Muscle of leg (tissue), 11 donors: ENCODE data around the gene DSE. TPM values are rescaled to one million over a fixed set of nuclear protein-coding genes. Genes with fewer than 3 reads are reported as not detected.

ENCODE experiments used
- DNase-seq: peaks from one replicate; pipeline ENCODE4 v3.0.0; 2013
- H3K27ac ChIP-seq: one replicate; pipeline ENCODE4 v1.5.1; 2013; ENCODE audit warnings: mild to moderate bottlenecking, low read length, control low read depth
- H3K27me3 ChIP-seq: one replicate; pipeline ENCODE4 v1.6.1; 2013; ENCODE audit warnings: low read length; ENCODE audit not compliant: control insufficient read depth, insufficient read depth
- H3K36me3 ChIP-seq: one replicate; pipeline ENCODE4 v1.6.1; 2013; ENCODE audit warnings: low read length; ENCODE audit not compliant: control insufficient read depth, insufficient read depth
- H3K4me1 ChIP-seq: one replicate; pipeline ENCODE4 v1.6.1; 2013; ENCODE audit warnings: low read length; ENCODE audit not compliant: control insufficient read depth, insufficient read depth
- H3K4me3 ChIP-seq: one replicate; pipeline ENCODE4 v1.5.1; 2013; ENCODE audit warnings: low read length, control low read depth
- H3K9me3 ChIP-seq: replicated peaks from 2 replicates; pipeline ENCODE4 v1.6.1; 2013; ENCODE audit warnings: low read depth, low read length; ENCODE audit not compliant: control insufficient read depth
- WGBS: methylation state at CpG from one replicate; pipeline ENCODE4 v1.1.5; 2013; ENCODE audit warnings: missing lambda C conversion rate; ENCODE audit not compliant: insufficient coverage; 5-methylcytosine and 5-hydroxymethylcytosine counted together
- polyA plus RNA-seq, 8 donors: library from polyadenylated mRNA; unstranded; fragments of 120-200 nt; gene quantifications; one replicate each; pipeline versions ENCODE4 v1.2.1 to v1.2.3, GENCODE V29; 2013; ENCODE audit warnings: inconsistent platforms in 1 of 8, low replicate concordance in 1 of 8; ENCODE audit not compliant: insufficient read length in 8 of 8, insufficient read depth in 1 of 8
- total RNA-seq: library from RNA; stranded (reverse); fragments of 120-200 nt; gene quantifications from one replicate; pipeline ENCODE4 v1.2.4, GENCODE V29; 2013

Gene DSE
- total and polyA plus RNA-seq, 9 donors, result 23.7 to 42.3 (median 29.8) TPM

GRCh38 chr6:116371120-116371917 lies 572 bp downstream of the DSE start:
- no peaks in the 10 kb centered on the region for H3K36me3 ChIP-seq
- peak overlapping the region; percentile 99 for H3K27ac ChIP-seq
- H3K27me3 ChIP-seq, result no peaks in the 10 kb centered on the region
- peak; percentile 94 for DNase-seq
- H3K4me1 ChIP-seq, result peaks cover 9% of the 10 kb centered on the region
- under 1% methylated on average over 68 of the region's 75 CpGs for WGBS
- peak overlapping the region; percentile 85 for H3K4me3 ChIP-seq
- no peaks in the 10 kb centered on the region for H3K9me3 ChIP-seq

- no peaks in the 10 kb centered on the region for H3K27me3 ChIP-seq
- no CpG with 5 or more reads among the region's 8 CpGs for WGBS
- H3K36me3 ChIP-seq, result no peaks in the 10 kb centered on the region
- peaks cover 9% of the 10 kb centered on the region for H3K4me1 ChIP-seq
- DNase-seq, result no peak
- peak overlapping the region; percentile 85 for H3K4me3 ChIP-seq
- H3K27ac ChIP-seq, result peak overlapping the region; percentile 99
- H3K9me3 ChIP-seq, result no peaks in the 10 kb centered on the region
Measured at GRCh38 chr6:116371918-116372209, 1.1 kb downstream of the DSE start.

- H3K4me1 ChIP-seq, result peaks cover 9% of the 10 kb centered on the region
- no peak for DNase-seq
- no peak overlapping the region for H3K4me3 ChIP-seq
- no peaks in the 10 kb centered on the region for H3K9me3 ChIP-seq
- 88% methylated on average over 4 of the region's 6 CpGs for WGBS
- no peaks in the 10 kb centered on the region for H3K27me3 ChIP-seq
- H3K27ac ChIP-seq, result no peak overlapping the region
- H3K36me3 ChIP-seq, result no peaks in the 10 kb centered on the region
Measured at GRCh38 chr6:116373300-116373699, 2.6 kb downstream of the DSE start.

- Histone ChIP-seq H3K4me3 (no peak overlapping the region), H3K4me1 (peaks cover 9% of the 10 kb centered on the region), H3K27ac (no peak overlapping the region), H3K9me3 (no peaks in the 10 kb centered on the region), H3K36me3 (no peaks in the 10 kb centered on the region), H3K27me3 (no peaks in the 10 kb centered on the region)
- no CpG with 5 or more reads among the region's 1 CpG for WGBS
- no peak for DNase-seq
Measured at GRCh38 chr6:116373940-116374339, 3.2 kb downstream of the DSE start.

GRCh38 chr6:116374586-116374985 lies 3.8 kb downstream of the DSE start:
- no CpG with 5 or more reads among the region's 5 CpGs for WGBS
- Histone ChIP-seq H3K9me3 (no peaks in the 10 kb centered on the region), H3K36me3 (no peaks in the 10 kb centered on the region), H3K4me1 (peaks cover 9% of the 10 kb centered on the region), H3K27ac (no peak overlapping the region), H3K4me3 (no peak overlapping the region), H3K27me3 (no peaks in the 10 kb centered on the region)
- DNase-seq, result no peak

- Histone ChIP-seq H3K27ac (no peak overlapping the region), H3K36me3 (no peaks in the 10 kb centered on the region), H3K27me3 (no peaks in the 10 kb centered on the region), H3K4me1 (peaks cover 3% of the 10 kb centered on the region), H3K9me3 (no peaks in the 10 kb centered on the region), H3K4me3 (no peak overlapping the region)
- no peak for DNase-seq
- no CpG with 5 or more reads among the region's 2 CpGs for WGBS
Measured at GRCh38 chr6:116375262-116375661, 4.5 kb downstream of the DSE start.

GRCh38 chr6:116376149-116376548 lies 5.4 kb downstream of the DSE start:
- no peak overlapping the region for H3K27ac ChIP-seq
- no peaks in the 10 kb centered on the region for H3K9me3 ChIP-seq
- no peak for DNase-seq
- peaks cover 2% of the 10 kb centered on the region for H3K4me1 ChIP-seq
- WGBS, result 90% methylated on average over 2 of the region's 4 CpGs
- H3K4me3 ChIP-seq, result no peak overlapping the region
- H3K36me3 ChIP-seq, result no peaks in the 10 kb centered on the region
- no peaks in the 10 kb centered on the region for H3K27me3 ChIP-seq

- H3K4me3 ChIP-seq, result no peak overlapping the region
- no peak overlapping the region for H3K27ac ChIP-seq
- no peaks in the 10 kb centered on the region for H3K27me3 ChIP-seq
- H3K36me3 ChIP-seq, result no peaks in the 10 kb centered on the region
- no peak for DNase-seq
- H3K9me3 ChIP-seq, result no peaks in the 10 kb centered on the region
- H3K4me1 ChIP-seq, result no peaks in the 10 kb centered on the region
Measured at GRCh38 chr6:116379764-116380163, 9.0 kb downstream of the DSE start.

- H3K9me3 ChIP-seq, result no peaks in the 10 kb centered on the region
- no peaks in the 10 kb centered on the region for H3K27me3 ChIP-seq
- DNase-seq, result no peak
- no peaks in the 10 kb centered on the region for H3K36me3 ChIP-seq
- H3K4me3 ChIP-seq, result no peak overlapping the region
- WGBS, result 31% methylated on average over 1 of the region's 1 CpG
- H3K27ac ChIP-seq, result no peak overlapping the region
- no peaks in the 10 kb centered on the region for H3K4me1 ChIP-seq
Measured at GRCh38 chr6:116380346-116380745, 9.6 kb downstream of the DSE start.

GRCh38 chr6:116381000-116381399 lies 10.3 kb downstream of the DSE start:
- Histone ChIP-seq H3K4me1 (no peaks in the 10 kb centered on the region), H3K4me3 (no peak overlapping the region), H3K27ac (no peak overlapping the region), H3K27me3 (no peaks in the 10 kb centered on the region), H3K9me3 (no peaks in the 10 kb centered on the region), H3K36me3 (no peaks in the 10 kb centered on the region)
- 72% methylated on average over 3 of the region's 3 CpGs for WGBS
- no peak for DNase-seq

GRCh38 chr6:116382587-116382986 lies 11.8 kb downstream of the DSE start:
- H3K4me1 ChIP-seq, result no peaks in the 10 kb centered on the region
- no peaks in the 10 kb centered on the region for H3K36me3 ChIP-seq
- no CpG with 5 or more reads among the region's 1 CpG for WGBS
- no peaks in the 10 kb centered on the region for H3K27me3 ChIP-seq
- no peaks in the 10 kb centered on the region for H3K9me3 ChIP-seq
- no peak overlapping the region for H3K4me3 ChIP-seq
- no peak for DNase-seq
- no peak overlapping the region for H3K27ac ChIP-seq
